HG02678 (cell line): Measurements from ENCODE around the gene FCAMR.

ENCODE experiments used
- ATAC-seq: cut with Tn5 transposase; IDR thresholded peaks from one replicate; pipeline ENCODE4 v1.9.1; 2021; ENCODE audit warnings: mild to moderate bottlenecking, moderate library complexity; ENCODE audit not compliant: unreplicated experiment

Gene FCAMR

DNA sequence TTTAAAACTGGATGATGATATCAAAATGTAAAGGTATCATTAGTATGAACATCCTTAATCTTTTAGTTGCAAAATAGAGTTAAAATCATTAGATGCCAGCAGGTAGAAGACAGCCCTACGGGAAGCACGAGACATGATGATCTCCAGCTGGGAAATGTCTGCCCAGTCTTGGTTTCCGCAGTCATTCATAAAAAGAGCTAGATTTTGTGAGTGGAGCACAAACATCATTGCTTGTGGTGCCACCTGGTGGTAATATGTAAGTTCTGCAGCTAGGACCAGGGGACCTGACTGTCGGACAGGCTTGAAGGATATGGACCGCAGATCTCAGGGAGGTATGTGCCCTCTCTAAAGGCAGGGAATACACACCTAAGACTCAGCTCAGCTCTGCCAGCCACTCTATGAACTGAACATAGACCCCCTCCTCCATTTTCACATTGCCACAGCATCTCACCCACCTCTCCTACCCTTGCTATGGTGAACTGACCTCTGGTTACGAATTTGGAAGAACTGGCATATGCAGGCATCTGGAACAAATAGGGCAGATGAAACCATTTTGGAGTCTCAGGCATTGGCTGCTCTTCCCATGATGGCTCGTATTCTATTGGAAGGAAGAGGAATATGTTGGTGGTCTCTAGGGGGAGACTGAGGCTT is 57.7 kb downstream of the FCAMR start:
- no peak for ATAC-seq

DNA sequence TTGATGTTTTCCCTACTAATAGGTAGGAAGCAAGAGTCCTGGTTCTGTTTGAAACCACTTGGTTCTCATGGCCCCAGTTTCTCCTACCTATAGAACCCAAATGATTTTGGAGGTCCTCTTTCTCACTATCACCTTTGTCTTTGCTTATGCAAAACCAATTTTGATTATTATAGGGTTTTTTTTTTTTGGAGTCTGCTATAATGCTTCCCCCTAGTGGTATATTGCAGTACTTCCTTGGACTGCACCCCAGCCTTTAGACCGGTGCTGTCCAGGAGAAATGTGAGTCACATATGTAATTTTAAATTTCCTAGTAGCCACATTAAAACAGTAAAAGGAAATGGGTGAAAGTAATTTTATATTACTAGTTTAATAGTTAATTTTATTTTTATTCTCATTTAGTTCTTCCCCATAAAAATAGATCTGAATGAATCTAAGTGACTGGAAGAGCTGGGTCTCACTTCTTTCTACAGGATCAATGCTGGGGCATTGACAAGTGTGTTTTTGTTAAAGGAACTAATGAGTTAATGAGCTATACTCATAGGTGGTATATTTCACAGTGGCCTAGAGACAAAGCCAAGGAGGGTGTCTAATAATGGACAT is 59.1 kb downstream of the FCAMR start:
- ATAC-seq, result no peak

DNA sequence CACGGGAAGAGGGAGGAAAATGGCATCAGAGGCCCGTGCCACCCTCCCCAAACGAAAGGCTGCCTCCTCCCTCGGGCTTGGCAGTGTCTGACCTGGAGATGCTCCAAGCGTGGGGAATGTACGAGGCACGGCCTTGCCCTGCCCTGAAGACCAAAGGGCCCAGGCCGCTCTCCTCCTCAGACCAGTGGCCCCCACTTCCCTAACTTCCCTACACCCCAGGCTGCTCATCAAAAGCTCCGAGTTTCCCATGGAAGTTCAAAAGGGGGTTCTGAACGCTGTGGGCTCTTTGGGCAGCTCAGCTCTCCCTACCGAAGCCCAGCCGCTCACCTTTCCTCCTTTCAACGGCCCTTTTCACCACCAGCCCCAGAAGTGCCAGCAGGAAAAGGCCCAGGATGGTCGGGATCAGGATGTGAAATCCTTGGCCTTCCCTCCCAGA is 60.4 kb downstream of the FCAMR start:
- ATAC-seq, result no peak

DNA sequence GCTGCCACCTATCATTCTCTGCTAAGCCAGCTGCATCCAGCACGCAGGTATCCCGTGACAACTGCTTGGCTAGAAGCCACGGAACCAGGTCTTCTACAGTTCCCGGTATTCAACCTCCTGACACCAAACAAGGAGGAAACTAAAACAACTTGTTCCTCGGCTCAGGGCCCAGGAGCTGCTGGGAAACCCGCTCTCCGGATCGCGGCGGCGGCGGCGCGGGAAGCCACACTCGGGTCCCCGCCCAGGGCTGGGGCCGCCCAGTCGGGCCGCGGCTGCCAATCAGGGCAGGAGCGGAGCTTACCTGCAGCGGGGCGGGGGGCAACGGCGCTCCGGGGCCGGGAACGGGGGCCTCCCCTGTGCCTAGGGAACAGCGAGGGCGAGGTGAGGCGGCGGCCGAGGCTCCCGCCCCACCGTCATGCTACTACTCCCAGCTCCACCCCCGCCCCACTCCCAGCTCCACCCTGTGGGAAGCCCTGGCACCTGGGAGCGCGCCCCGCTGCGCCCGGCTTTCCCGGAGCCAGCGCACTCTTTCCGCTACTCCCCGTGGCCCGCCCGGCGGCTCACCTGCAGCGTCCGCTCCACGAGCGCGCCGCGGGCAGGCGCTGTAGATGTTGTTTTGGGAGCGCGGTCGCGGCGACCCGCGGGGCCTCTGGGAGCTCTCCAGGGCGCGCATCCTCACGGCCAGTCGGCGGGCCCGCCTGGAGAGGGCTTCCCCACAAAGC is 60.9 kb downstream of the FCAMR start:
- no peak for ATAC-seq

DNA sequence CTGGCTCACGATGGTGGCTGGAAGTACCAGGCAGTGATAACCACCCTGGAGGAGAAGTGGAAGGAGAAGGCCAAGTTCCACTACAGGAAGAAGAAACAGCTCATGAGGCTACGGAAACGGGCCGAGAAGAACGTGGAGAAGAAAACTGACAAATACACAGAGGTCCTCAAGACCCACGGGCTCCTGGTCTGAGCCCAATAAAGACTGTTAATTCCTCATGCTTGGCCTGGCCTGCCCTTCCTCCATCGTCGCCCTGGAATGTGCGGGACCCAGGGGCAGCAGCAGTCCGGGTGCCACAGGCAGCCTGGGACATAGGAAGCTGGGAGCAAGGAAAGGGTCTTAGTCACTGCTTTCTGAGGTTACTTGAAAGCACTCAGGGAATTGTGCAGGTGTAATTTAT is 62.2 kb downstream of the FCAMR start:
- no peak for ATAC-seq
